ENCODE measurements around the gene DPF1. TPM values are rescaled to one million over a fixed set of nuclear protein-coding genes. Genes with fewer than 3 reads are reported as not detected.

DPF1 gene
- total RNA-seq, 1 experiment from 2014 or later: 7.5 TPM

GRCh38 chr19:38252941-38253691, 29.1 kb upstream of the DPF1 start:
- no TSS peak for BruUV-seq (replicated peaks)
- in situ Hi-C loops (cut with HindIII; ENCODE audit: low pct_unique_long_range_greater_than_20kb, low sequenced_read_pairs) (no loop called here), intact Hi-C loops (cut with micrococcal nuclease; ENCODE audit: unreplicated experiment) (no loop called here)
- Histone ChIP-seq H3K27me3 (ENCODE audit: control insufficient read depth, insufficient read depth, low read length) (no peaks in the 10 kb centered on the region), H3K4me1 (ENCODE audit: control insufficient read depth, insufficient read depth, low read length) (peaks cover 51% of the 10 kb centered on the region), H3K27ac (ENCODE audit: low read length) (peak overlapping the region; percentile 90), H3K4me3 (ENCODE audit: low read depth in 2 of 2, low read length in 2 of 2) (peak overlapping the region; percentile 13 to 78), H3K36me3 (ENCODE audit: control insufficient read depth, insufficient read depth, low read length) (0 out of 2 replicates have a peak, but pooled peaks cover 2% of the 10 kb centered on the region), H3K9me3 (ENCODE audit: control insufficient read depth, insufficient read depth, low read depth, low read length) (no peaks in the 10 kb centered on the region)
- DNase-seq (ENCODE audit: low read depth, low spot score) (no peak), ATAC-seq (no peak)
- POLR2A ChIA-PET: interaction anchor here (0.6 kb wide), 2 partner anchors 22 to 48 kb away, joined by 3 to 6 read pairs; no protein-coding TSS in a partner anchor
- CTCF ChIA-PET: no interaction called here
- TF ChIP-seq SIN3A (IDR thresholded peaks at IDR 0.05; ENCODE audit: borderline replicate concordance, insufficient read depth, low read depth, low read length) (no peak), TCF7L2 (IDR thresholded peaks at IDR 0.05; ENCODE audit: low read depth, low read length) (no peak), REST (IDR thresholded peaks at IDR 0.05; ENCODE audit: insufficient read depth in 1 of 2, low read depth in 2 of 2, low read length in 1 of 2) (no peak), POLR2AphosphoS5 (IDR thresholded peaks at IDR 0.05; ENCODE audit: low read depth, low read length) (no peak; the same call in 1 of the 2 replicates), CTCF (IDR thresholded peaks at IDR 0.05) (no peak)

GRCh38 chr19:38252385-38252784, 28.4 kb upstream of the DPF1 start:
- peak overlapping the region; percentile 90 for H3K27ac ChIP-seq (ENCODE audit: low read length)

More at GRCh38 chr19:38252385-38252784, 28.4 kb upstream of the DPF1 start:
- no peak for TF ChIP-seq TCF7L2 (IDR thresholded peaks at IDR 0.05; ENCODE audit: low read depth, low read length)
- TF ChIP-seq POLR2AphosphoS5 (IDR thresholded peaks at IDR 0.05; ENCODE audit: low read depth, low read length): no peak
- no peak for TF ChIP-seq SIN3A (IDR thresholded peaks at IDR 0.05; ENCODE audit: borderline replicate concordance, insufficient read depth, low read depth, low read length)
- TF ChIP-seq REST (IDR thresholded peaks at IDR 0.05; ENCODE audit: insufficient read depth in 1 of 2, low read depth in 2 of 2, low read length in 1 of 2): no peak
- TF ChIP-seq CTCF (IDR thresholded peaks at IDR 0.05): no peak
- no peaks in the 10 kb centered on the region for H3K27me3 ChIP-seq (ENCODE audit: control insufficient read depth, insufficient read depth, low read length)
- no TSS peak for BruUV-seq (replicated peaks)
- POLR2A ChIA-PET: interaction anchor here (0.6 kb wide), 2 partner anchors 22 to 49 kb away, joined by 3 to 6 read pairs; no protein-coding TSS in a partner anchor
- H3K4me3 ChIP-seq (ENCODE audit: low read depth in 2 of 2, low read length in 2 of 2): peak overlapping the region in 1 of 2 experiments; percentile 78; a peak in 2 of 4 replicates
- DNase-seq (ENCODE audit: low read depth, low spot score): no peak
- CTCF ChIA-PET: interaction anchor here (0.5 to 0.8 kb wide), 3 partner anchors 8 to 1586 kb away, joined by 3 to 10 read pairs (median 4); no protein-coding TSS in a partner anchor
- H3K4me1 ChIP-seq (ENCODE audit: control insufficient read depth, insufficient read depth, low read length): peaks cover 58% of the 10 kb centered on the region
- intact Hi-C loops (cut with micrococcal nuclease; ENCODE audit: unreplicated experiment) (no loop called here), in situ Hi-C loops (cut with HindIII; ENCODE audit: low pct_unique_long_range_greater_than_20kb, low sequenced_read_pairs) (no loop called here)
- no peak for ATAC-seq
- H3K36me3 ChIP-seq (ENCODE audit: control insufficient read depth, insufficient read depth, low read length): 0 out of 2 replicates have a peak, but pooled peaks cover 2% of the 10 kb centered on the region
- H3K9me3 ChIP-seq (ENCODE audit: control insufficient read depth, insufficient read depth, low read depth, low read length): no peaks in the 10 kb centered on the region

All from Panc1 (cell line).